Ishikawa (cell line): ENCODE measurements around the gene AKT1S1.

ENCODE experiments used
- CEBPB ChIP-seq: IDR thresholded peaks from 2 replicates; pipeline ENCODE4 v1.6.1; 2012
- CREB1 ChIP-seq: IDR thresholded peaks from 2 replicates; pipeline ENCODE4 v1.6.1; 2012; ENCODE audit warnings: low read depth
- EGR1 ChIP-seq: IDR thresholded peaks from 2 replicates; pipeline ENCODE4 v1.6.1; 2012
- EP300 ChIP-seq: IDR thresholded peaks from 2 replicates; pipeline ENCODE4 v1.6.1; 2012; ENCODE audit warnings: borderline replicate concordance
- FOXM1 ChIP-seq: IDR thresholded peaks from 2 replicates; pipeline ENCODE4 v1.6.1; 2012; ENCODE audit warnings: low read depth, borderline replicate concordance
- NFIC ChIP-seq: IDR thresholded peaks from 2 replicates; pipeline ENCODE4 v1.6.1; 2012
- RAD21 ChIP-seq: IDR thresholded peaks from 2 replicates; pipeline ENCODE4 v1.6.1; 2012; ENCODE audit warnings: low read depth
- TAF1 ChIP-seq: IDR thresholded peaks from 2 replicates; pipeline ENCODE4 v1.6.1; 2012; ENCODE audit warnings: low read depth, mild to moderate bottlenecking
- TCF12 ChIP-seq: IDR thresholded peaks from 2 replicates; pipeline ENCODE4 v1.6.1; 2012; ENCODE audit warnings: low read depth
- YY1 ChIP-seq: IDR thresholded peaks from 2 replicates; pipeline ENCODE4 v1.6.1; 2012; ENCODE audit warnings: low read depth
- ZBTB7A ChIP-seq: IDR thresholded peaks from 2 replicates; pipeline ENCODE4 v1.6.1; 2012; ENCODE audit warnings: low read depth
- TF ChIP-seq, protein P1 (sequence below): IDR thresholded peaks from 2 replicates; pipeline ENCODE4 v1.6.1; 2012; ENCODE audit warnings: low read depth, mild to moderate bottlenecking
- TF ChIP-seq, protein P2 (sequence below): IDR thresholded peaks from 2 replicates; pipeline ENCODE4 v1.6.1; 2012
- TF ChIP-seq, protein P3 (sequence below): IDR thresholded peaks from 2 replicates; pipeline ENCODE4 v1.6.1; 2012

DNA sequence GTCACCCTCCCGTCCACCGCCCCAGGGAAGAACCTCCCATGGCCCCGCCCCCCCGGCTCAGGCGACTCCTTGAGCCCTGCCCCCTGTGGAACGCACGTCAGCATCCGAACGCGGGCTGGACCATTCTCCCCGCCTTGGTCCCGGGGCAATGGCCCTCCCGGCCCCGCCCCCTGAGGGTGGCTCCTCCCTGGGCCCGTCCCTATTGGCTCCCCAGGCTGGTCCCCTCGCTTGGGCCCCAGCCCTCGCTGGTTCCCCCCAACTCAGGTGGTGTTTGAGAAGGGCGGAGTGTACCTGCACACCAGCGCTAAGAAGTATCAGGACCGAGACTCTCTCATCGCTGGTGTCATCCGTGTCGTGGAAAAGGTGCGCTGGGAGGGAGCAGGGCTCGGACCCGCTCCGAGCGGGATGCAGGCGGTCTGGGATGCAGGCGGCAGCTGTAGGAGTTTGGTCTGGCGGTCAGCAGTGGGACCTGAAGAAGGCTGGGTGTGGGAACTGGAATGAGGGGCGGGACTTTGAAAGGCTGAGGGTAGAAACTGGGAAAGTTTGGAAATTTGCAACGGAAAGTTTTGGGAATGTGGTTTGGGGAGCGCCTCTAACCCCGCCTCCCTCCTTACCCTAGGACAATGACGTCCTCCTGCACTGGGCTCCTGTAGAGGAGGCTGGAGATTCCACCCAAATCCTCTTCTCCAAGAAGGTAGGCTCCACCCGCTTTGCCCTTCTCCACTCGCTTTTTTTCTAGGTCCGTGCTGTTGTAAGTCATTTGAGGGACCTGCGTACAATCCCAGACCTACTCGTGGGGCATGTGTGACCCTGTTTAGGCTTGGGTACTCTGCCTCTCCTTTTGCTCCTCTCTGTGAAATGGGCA, 956 bp upstream of the AKT1S1 start:
- TF ChIP-seq FOXM1 (no peak), TAF1 (no peak), NFIC (no peak), YY1 (no peak), RAD21 (no peak), EP300 (no peak), CREB1 (no peak), EGR1 (no peak), TCF12 (no peak; the same call in 1 of the 2 replicates), CEBPB (no peak), ZBTB7A (0 out of 2 replicates have a peak, but pooled peaks have one; percentile 1)
- TF ChIP-seq, protein P1, sequence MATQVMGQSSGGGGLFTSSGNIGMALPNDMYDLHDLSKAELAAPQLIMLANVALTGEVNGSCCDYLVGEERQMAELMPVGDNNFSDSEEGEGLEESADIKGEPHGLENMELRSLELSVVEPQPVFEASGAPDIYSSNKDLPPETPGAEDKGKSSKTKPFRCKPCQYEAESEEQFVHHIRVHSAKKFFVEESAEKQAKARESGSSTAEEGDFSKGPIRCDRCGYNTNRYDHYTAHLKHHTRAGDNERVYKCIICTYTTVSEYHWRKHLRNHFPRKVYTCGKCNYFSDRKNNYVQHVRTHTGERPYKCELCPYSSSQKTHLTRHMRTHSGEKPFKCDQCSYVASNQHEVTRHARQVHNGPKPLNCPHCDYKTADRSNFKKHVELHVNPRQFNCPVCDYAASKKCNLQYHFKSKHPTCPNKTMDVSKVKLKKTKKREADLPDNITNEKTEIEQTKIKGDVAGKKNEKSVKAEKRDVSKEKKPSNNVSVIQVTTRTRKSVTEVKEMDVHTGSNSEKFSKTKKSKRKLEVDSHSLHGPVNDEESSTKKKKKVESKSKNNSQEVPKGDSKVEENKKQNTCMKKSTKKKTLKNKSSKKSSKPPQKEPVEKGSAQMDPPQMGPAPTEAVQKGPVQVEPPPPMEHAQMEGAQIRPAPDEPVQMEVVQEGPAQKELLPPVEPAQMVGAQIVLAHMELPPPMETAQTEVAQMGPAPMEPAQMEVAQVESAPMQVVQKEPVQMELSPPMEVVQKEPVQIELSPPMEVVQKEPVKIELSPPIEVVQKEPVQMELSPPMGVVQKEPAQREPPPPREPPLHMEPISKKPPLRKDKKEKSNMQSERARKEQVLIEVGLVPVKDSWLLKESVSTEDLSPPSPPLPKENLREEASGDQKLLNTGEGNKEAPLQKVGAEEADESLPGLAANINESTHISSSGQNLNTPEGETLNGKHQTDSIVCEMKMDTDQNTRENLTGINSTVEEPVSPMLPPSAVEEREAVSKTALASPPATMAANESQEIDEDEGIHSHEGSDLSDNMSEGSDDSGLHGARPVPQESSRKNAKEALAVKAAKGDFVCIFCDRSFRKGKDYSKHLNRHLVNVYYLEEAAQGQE: no peak
- TF ChIP-seq, protein P2, sequence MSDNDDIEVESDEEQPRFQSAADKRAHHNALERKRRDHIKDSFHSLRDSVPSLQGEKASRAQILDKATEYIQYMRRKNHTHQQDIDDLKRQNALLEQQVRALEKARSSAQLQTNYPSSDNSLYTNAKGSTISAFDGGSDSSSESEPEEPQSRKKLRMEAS: no peak
- TF ChIP-seq, protein P3, sequence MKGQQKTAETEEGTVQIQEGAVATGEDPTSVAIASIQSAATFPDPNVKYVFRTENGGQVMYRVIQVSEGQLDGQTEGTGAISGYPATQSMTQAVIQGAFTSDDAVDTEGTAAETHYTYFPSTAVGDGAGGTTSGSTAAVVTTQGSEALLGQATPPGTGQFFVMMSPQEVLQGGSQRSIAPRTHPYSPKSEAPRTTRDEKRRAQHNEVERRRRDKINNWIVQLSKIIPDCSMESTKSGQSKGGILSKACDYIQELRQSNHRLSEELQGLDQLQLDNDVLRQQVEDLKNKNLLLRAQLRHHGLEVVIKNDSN: no peak
